Glutamatergic neuron (in vitro differentiated cells): ENCODE results near the gene PPP1R18. TPM values are rescaled to one million over a fixed set of nuclear protein-coding genes. Genes with fewer than 3 reads are reported as not detected.
A peak's percentile ranks its signal among the peaks of the same experiment; 100 is the strongest.

ENCODE experiments used
- DNase-seq: peaks from one replicate; pipeline ENCODE4 v3.0.0; 2022
- H3K27ac Mint-ChIP-seq: one replicate; pipeline ENCODE4 v1.8.0; 2020; ENCODE audit warnings: mild to moderate bottlenecking, mixed read lengths, inconsistent platforms; ENCODE audit not compliant: unreplicated experiment
- H3K27me3 Mint-ChIP-seq: one replicate; pipeline ENCODE4 v1.8.0; 2020; ENCODE audit warnings: mild to moderate bottlenecking, moderate library complexity, mixed read lengths, inconsistent platforms; ENCODE audit not compliant: unreplicated experiment
- H3K36me3 Mint-ChIP-seq: one replicate; pipeline ENCODE4 v1.8.0; 2020; ENCODE audit warnings: mild to moderate bottlenecking, mixed read lengths, inconsistent platforms; ENCODE audit not compliant: unreplicated experiment
- H3K4me1 Mint-ChIP-seq: one replicate; pipeline ENCODE4 v1.8.0; 2020; ENCODE audit warnings: mild to moderate bottlenecking, low read depth, mixed read lengths, inconsistent platforms; ENCODE audit not compliant: unreplicated experiment
- H3K4me3 Mint-ChIP-seq: one replicate; pipeline ENCODE4 v1.8.0; 2020; ENCODE audit warnings: mild to moderate bottlenecking, mixed read lengths, inconsistent platforms; ENCODE audit not compliant: unreplicated experiment
- H3K9me3 Mint-ChIP-seq: one replicate; pipeline ENCODE4 v1.8.0; 2020; ENCODE audit warnings: mild to moderate bottlenecking, moderate library complexity, mixed read lengths, inconsistent platforms; ENCODE audit not compliant: unreplicated experiment
- CTCF ChIP-seq: fragments of 200-600 bp; sonication (generic); IDR thresholded peaks from one replicate; pipeline ENCODE4 v1.5.0; 2021; ENCODE audit not compliant: partially characterized antibody, unreplicated experiment
- total RNA-seq: library from RNA; stranded (reverse); fragmentation: NEBNext Ultra II Directional; extraction: Animal tissue kit (Norgen Biotek cat#: 25700); gene quantifications from one replicate; pipeline ENCODE4 v1.2.1, GENCODE V29; 2021; ENCODE audit not compliant: unreplicated experiment

Gene PPP1R18
- total RNA-seq, 1 donor from 2014 or later, result 175 TPM

DNA sequence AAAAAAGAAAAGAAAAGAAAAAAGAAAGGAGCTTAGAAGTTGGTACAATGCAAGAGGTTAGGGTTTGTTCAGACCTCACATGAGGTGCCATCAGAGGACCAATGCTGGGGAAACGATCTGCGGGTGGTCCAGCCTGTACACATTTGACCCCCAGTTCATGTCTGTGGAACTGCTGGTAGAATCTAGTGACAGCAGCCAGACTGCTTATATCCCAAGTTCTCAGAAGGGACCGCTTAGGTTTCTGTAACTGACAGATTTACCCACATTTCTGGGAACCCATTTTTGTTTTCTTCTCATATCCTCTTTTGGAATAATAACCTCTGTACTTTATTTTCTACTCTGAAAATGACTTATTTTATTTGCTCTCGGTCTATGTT, 4.7 kb downstream of the PPP1R18 start:
- DNase-seq, result no peak
- peaks cover 5% of the 10 kb centered on the region for H3K36me3 Mint-ChIP-seq
- peaks cover 12% of the 10 kb centered on the region for H3K9me3 Mint-ChIP-seq
- peak overlapping the region; percentile 62 for H3K27ac Mint-ChIP-seq
- H3K27me3 Mint-ChIP-seq, result peaks cover 24% of the 10 kb centered on the region
- peak overlapping the region; percentile 97 for H3K4me3 Mint-ChIP-seq
- peaks cover 35% of the 10 kb centered on the region for H3K4me1 Mint-ChIP-seq
- no peak for TF ChIP-seq CTCF

GRCh38 chr6:30679765-30680535, 6.5 kb downstream of the PPP1R18 start:
- TF ChIP-seq CTCF, result no peak
- H3K36me3 Mint-ChIP-seq, result peaks cover 6% of the 10 kb centered on the region
- peaks cover 13% of the 10 kb centered on the region for H3K9me3 Mint-ChIP-seq
- peak overlapping the region; percentile 52 for H3K27ac Mint-ChIP-seq
- H3K27me3 Mint-ChIP-seq, result peaks cover 13% of the 10 kb centered on the region
- DNase-seq, result no peak
- H3K4me3 Mint-ChIP-seq, result peak overlapping the region; percentile 90
- peaks cover 29% of the 10 kb centered on the region for H3K4me1 Mint-ChIP-seq

- peak overlapping the region; percentile 55 for H3K27ac Mint-ChIP-seq
- peak overlapping the region; percentile 90 for H3K4me3 Mint-ChIP-seq
- peaks cover 11% of the 10 kb centered on the region for H3K27me3 Mint-ChIP-seq
- H3K36me3 Mint-ChIP-seq, result peaks cover 6% of the 10 kb centered on the region
- DNase-seq, result peak; percentile 95
- peak; percentile 92 for TF ChIP-seq CTCF
- H3K4me1 Mint-ChIP-seq, result peaks cover 28% of the 10 kb centered on the region
- peaks cover 10% of the 10 kb centered on the region for H3K9me3 Mint-ChIP-seq
Observed at GRCh38 chr6:30678964-30679726, 7.3 kb downstream of the PPP1R18 start.

GRCh38 chr6:30676660-30677285, 9.7 kb downstream of the PPP1R18 start:
- Mint-ChIP-seq H3K4me3 (peak overlapping the region; percentile 56), H3K27ac (peak overlapping the region; percentile 76), H3K9me3 (peaks cover 7% of the 10 kb centered on the region), H3K27me3 (peaks cover 8% of the 10 kb centered on the region), H3K36me3 (peaks cover 6% of the 10 kb centered on the region), H3K4me1 (peaks cover 21% of the 10 kb centered on the region)
- TF ChIP-seq CTCF, result no peak
- DNase-seq, result no peak
